Liver (tissue), 9 donors: Measurements from ENCODE around the gene CACNA1A. TPM values are rescaled to one million over a fixed set of nuclear protein-coding genes. Genes with fewer than 3 reads are reported as not detected.

Source experiments
- DNase-seq: peaks from one replicate; pipeline ENCODE4 v3.0.0-alpha.2; 2017; ENCODE audit warnings: low spot score
- H3K27ac ChIP-seq, 2 donors: one replicate each; pipeline ENCODE4 v1.7.0; 2013; ENCODE audit warnings: inconsistent platforms in 2 of 2, low read length in 2 of 2, control low read depth in 1 of 2, low read depth in 1 of 2, mild to moderate bottlenecking in 1 of 2
- H3K27me3 ChIP-seq, 4 donors: one replicate each; pipeline versions ENCODE4 v1.6.1 to v1.7.0; 2013; ENCODE audit warnings: low read length in 3 of 4, inconsistent platforms in 1 of 4, mild to moderate bottlenecking in 1 of 4, moderate library complexity in 1 of 4; ENCODE audit not compliant: control insufficient read depth in 4 of 4, insufficient read depth in 4 of 4
- H3K36me3 ChIP-seq, 4 donors: one replicate each; pipeline versions ENCODE4 v1.6.1 to v1.7.0; 2013; ENCODE audit warnings: low read length in 3 of 4, mild to moderate bottlenecking in 3 of 4, low read depth in 1 of 4, moderate library complexity in 1 of 4; ENCODE audit not compliant: control insufficient read depth in 4 of 4, insufficient read depth in 3 of 4
- H3K4me1 ChIP-seq, 4 donors: one replicate each; pipeline versions ENCODE4 v1.6.1 to v1.7.0; 2013; ENCODE audit warnings: low read length in 3 of 4, mild to moderate bottlenecking in 3 of 4, moderate library complexity in 1 of 4; ENCODE audit not compliant: control insufficient read depth in 4 of 4, insufficient read depth in 4 of 4
- H3K4me3 ChIP-seq, 3 donors: one replicate each; pipeline versions ENCODE4 v1.6.1 to v1.7.0; 2013; ENCODE audit warnings: low read length in 3 of 3, control low read depth in 1 of 3, low read depth in 1 of 3, mild to moderate bottlenecking in 1 of 3
- H3K9ac ChIP-seq, 2 donors: one replicate each; pipeline ENCODE4 v1.7.0; 2013; ENCODE audit warnings: low read length in 2 of 2, mild to moderate bottlenecking in 2 of 2, moderate library complexity in 2 of 2, control low read depth in 1 of 2, low read depth in 1 of 2
- H3K9me3 ChIP-seq, 4 donors: one replicate each; pipeline versions ENCODE4 v1.6.1 to v1.7.0; 2013; ENCODE audit warnings: low read length in 3 of 4; ENCODE audit not compliant: control insufficient read depth in 4 of 4
- EGR1 ChIP-seq, 2 donors: IDR thresholded peaks; 2 replicates each; pipeline ENCODE4 v1.6.1; 2016 to 2018; ENCODE audit warnings: antibody characterized with exemption in 2 of 2, low read depth in 2 of 2
- FOXA1 ChIP-seq: IDR thresholded peaks from 2 replicates; pipeline ENCODE4 v1.6.1; 2016; ENCODE audit warnings: antibody characterized with exemption
- FOXA2 ChIP-seq: IDR thresholded peaks from 2 replicates; pipeline ENCODE4 v1.6.1; 2016; ENCODE audit warnings: antibody characterized with exemption
- GABPA ChIP-seq, 2 donors: IDR thresholded peaks in 1 of 2; conservative IDR thresholded peaks in 1 of 2; 2 replicates each; pipeline ENCODE4 v1.6.1; 2016; ENCODE audit warnings: antibody characterized with exemption in 2 of 2, mild to moderate bottlenecking in 1 of 2, moderate library complexity in 1 of 2
- HNF4A ChIP-seq, 2 donors: conservative IDR thresholded peaks; 2 replicates each; pipeline ENCODE4 v1.6.1; 2016; ENCODE audit warnings: antibody characterized with exemption in 2 of 2, mild to moderate bottlenecking in 2 of 2
- HNF4G ChIP-seq: IDR thresholded peaks from 2 replicates; pipeline ENCODE4 v1.6.1; 2016; ENCODE audit warnings: antibody characterized with exemption
- JUND ChIP-seq, 2 donors: IDR thresholded peaks; 2 replicates each; pipeline ENCODE4 v1.6.1; 2016; ENCODE audit warnings: antibody characterized with exemption in 2 of 2
- NR2F2 ChIP-seq: IDR thresholded peaks from 2 replicates; pipeline ENCODE4 v1.6.1; 2016; ENCODE audit warnings: antibody characterized with exemption
- RAD21 ChIP-seq, 2 donors: IDR thresholded peaks; 2 replicates each; pipeline ENCODE4 v1.6.1; 2016; ENCODE audit warnings: antibody characterized with exemption in 2 of 2, mild to moderate bottlenecking in 2 of 2
- RXRA ChIP-seq, 2 donors: IDR thresholded peaks; 2 replicates each; pipeline ENCODE4 v1.6.1; 2017 to 2018; ENCODE audit warnings: antibody characterized with exemption in 2 of 2, mild to moderate bottlenecking in 1 of 2
- SP1 ChIP-seq: IDR thresholded peaks from 2 replicates; pipeline ENCODE4 v1.6.1; 2018; ENCODE audit warnings: antibody characterized with exemption, mild to moderate bottlenecking
- TAF1 ChIP-seq: conservative IDR thresholded peaks from 2 replicates; pipeline ENCODE4 v1.6.1; 2016; ENCODE audit warnings: antibody characterized with exemption, mild to moderate bottlenecking
- YY1 ChIP-seq: IDR thresholded peaks from 2 replicates; pipeline ENCODE4 v1.6.1; 2016; ENCODE audit warnings: antibody characterized with exemption, mild to moderate bottlenecking
- WGBS: extraction: QIAGEN DNeasy Blood & Tissue Kit; methylation state at CpG from one replicate; pipeline ENCODE4 v1.1.7; 2013; 5-methylcytosine and 5-hydroxymethylcytosine counted together
- polyA plus RNA-seq, 2 donors: library from polyadenylated mRNA; stranded (reverse) in 1 of 2; unstranded in 1 of 2; fragments of 200-250 nt in 1 of 2; fragments of >200 nt in 1 of 2; fragmentation: Nextera tagmentation in 1 of 2; extraction: Ambion mirVana in 1 of 2; gene quantifications; one replicate each; pipeline versions ENCODE4 v1.2.1 to v1.2.3, GENCODE V29; 2013 to 2015
- total RNA-seq, 2 donors: library from RNA; depleted of rRNA; stranded (reverse); fragments of >200 nt; gene quantifications; one replicate each; pipeline ENCODE4 v1.2.3, GENCODE V29; 2014
- TF ChIP-seq, protein P1 (sequence below): IDR thresholded peaks from 2 replicates; pipeline ENCODE4 v1.6.1; 2016; ENCODE audit warnings: antibody characterized with exemption
- TF ChIP-seq, protein P2 (sequence below): IDR thresholded peaks from 2 replicates; pipeline ENCODE4 v1.6.1; 2016; ENCODE audit warnings: antibody characterized with exemption
- TF ChIP-seq, protein P3 (sequence below): IDR thresholded peaks from 2 replicates; pipeline ENCODE4 v1.6.1; 2016; ENCODE audit warnings: antibody characterized with exemption
- TF ChIP-seq, protein P4 (sequence below): fragments of 150-350 bp; IDR thresholded peaks from 2 replicates; pipeline ENCODE4 v1.5.1; 2017; ENCODE audit warnings: improper control_type of control experiment, low read depth, low read length; ENCODE audit not compliant: missing input control
- TF ChIP-seq, protein P5 (sequence below): IDR thresholded peaks from 2 replicates; pipeline ENCODE4 v1.6.1; 2016; ENCODE audit warnings: antibody characterized with exemption, mild to moderate bottlenecking
- donor health status: healthy.
- donor health status: healthy.
- donor health status: healthy.
- donor health status: healthy.
- donor health status: healthy.

CACNA1A gene
- total and polyA plus RNA-seq, 4 donors: 0.09 to 0.17 (median 0.17) TPM; not detected in 1

DNA sequence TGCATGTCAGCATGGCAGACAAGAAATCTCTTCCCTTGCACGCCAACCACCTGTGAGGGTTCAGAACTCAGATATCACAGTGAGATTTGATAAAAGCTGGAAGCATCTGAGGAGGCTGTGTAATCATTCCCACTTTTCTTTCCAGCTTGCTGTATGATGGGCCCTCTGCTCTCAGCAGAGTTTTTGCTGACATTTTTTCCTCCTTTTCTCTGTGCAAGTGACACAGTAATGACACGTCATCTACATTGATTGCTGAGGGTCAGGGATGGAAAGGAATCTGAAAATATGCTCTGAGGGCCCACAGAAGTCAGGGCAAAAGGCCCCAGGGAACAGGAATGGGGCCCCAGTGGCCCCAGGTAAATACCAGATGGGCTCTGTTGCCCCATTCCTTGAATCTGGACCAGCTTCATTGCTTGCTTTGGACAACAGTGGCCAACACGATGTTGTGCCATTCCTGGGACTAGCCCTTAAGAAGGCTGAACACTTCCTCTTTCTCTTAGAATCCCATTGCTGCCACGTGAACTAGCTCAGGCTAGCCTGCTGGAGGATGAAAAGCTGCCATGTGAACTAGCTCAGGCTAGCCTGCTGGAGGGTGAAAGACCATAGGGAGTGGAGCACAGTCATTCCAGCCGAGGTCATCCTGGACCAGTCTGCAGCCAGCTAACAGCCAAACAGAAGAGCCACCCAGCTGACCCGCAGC, 68.2 kb downstream of the CACNA1A start:
- H3K4me3 ChIP-seq: no peak overlapping the region
- 69% methylated on average over 6 of the region's 6 CpGs for WGBS
- H3K9ac ChIP-seq: no peak overlapping the region
- no peaks in the 10 kb centered on the region for H3K4me1 ChIP-seq
- no peaks in the 10 kb centered on the region for H3K9me3 ChIP-seq
- no peak overlapping the region for H3K27ac ChIP-seq
- no peak for DNase-seq
- TF ChIP-seq FOXA1 (no peak), EGR1 (IDR thresholded peaks at IDR 0.05; ENCODE audit: low read depth in 2 of 2) (no peak), RAD21 (IDR thresholded peaks at IDR 0.05) (no peak), FOXA2 (no peak), TAF1 (no peak), SP1 (no peak), JUND (IDR thresholded peaks at IDR 0.05) (no peak), NR2F2 (no peak), GABPA (IDR thresholded peaks at IDR 0.05 in 1 of 2, conservative IDR thresholded peaks at IDR 0.05 in 1 of 2) (no peak), YY1 (no peak), HNF4G (no peak), RXRA (IDR thresholded peaks at IDR 0.05) (no peak), HNF4A (conservative IDR thresholded peaks at IDR 0.05) (no peak)
- TF ChIP-seq, protein P1, sequence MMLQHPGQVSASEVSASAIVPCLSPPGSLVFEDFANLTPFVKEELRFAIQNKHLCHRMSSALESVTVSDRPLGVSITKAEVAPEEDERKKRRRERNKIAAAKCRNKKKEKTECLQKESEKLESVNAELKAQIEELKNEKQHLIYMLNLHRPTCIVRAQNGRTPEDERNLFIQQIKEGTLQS: no peak
- TF ChIP-seq, protein P2, sequence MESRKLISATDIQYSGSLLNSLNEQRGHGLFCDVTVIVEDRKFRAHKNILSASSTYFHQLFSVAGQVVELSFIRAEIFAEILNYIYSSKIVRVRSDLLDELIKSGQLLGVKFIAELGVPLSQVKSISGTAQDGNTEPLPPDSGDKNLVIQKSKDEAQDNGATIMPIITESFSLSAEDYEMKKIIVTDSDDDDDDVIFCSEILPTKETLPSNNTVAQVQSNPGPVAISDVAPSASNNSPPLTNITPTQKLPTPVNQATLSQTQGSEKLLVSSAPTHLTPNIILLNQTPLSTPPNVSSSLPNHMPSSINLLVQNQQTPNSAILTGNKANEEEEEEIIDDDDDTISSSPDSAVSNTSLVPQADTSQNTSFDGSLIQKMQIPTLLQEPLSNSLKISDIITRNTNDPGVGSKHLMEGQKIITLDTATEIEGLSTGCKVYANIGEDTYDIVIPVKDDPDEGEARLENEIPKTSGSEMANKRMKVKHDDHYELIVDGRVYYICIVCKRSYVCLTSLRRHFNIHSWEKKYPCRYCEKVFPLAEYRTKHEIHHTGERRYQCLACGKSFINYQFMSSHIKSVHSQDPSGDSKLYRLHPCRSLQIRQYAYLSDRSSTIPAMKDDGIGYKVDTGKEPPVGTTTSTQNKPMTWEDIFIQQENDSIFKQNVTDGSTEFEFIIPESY: no peak
- TF ChIP-seq, protein P3, sequence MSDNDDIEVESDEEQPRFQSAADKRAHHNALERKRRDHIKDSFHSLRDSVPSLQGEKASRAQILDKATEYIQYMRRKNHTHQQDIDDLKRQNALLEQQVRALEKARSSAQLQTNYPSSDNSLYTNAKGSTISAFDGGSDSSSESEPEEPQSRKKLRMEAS: no peak
- TF ChIP-seq, protein P4, sequence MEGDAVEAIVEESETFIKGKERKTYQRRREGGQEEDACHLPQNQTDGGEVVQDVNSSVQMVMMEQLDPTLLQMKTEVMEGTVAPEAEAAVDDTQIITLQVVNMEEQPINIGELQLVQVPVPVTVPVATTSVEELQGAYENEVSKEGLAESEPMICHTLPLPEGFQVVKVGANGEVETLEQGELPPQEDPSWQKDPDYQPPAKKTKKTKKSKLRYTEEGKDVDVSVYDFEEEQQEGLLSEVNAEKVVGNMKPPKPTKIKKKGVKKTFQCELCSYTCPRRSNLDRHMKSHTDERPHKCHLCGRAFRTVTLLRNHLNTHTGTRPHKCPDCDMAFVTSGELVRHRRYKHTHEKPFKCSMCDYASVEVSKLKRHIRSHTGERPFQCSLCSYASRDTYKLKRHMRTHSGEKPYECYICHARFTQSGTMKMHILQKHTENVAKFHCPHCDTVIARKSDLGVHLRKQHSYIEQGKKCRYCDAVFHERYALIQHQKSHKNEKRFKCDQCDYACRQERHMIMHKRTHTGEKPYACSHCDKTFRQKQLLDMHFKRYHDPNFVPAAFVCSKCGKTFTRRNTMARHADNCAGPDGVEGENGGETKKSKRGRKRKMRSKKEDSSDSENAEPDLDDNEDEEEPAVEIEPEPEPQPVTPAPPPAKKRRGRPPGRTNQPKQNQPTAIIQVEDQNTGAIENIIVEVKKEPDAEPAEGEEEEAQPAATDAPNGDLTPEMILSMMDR: no peak
- TF ChIP-seq, protein P5, sequence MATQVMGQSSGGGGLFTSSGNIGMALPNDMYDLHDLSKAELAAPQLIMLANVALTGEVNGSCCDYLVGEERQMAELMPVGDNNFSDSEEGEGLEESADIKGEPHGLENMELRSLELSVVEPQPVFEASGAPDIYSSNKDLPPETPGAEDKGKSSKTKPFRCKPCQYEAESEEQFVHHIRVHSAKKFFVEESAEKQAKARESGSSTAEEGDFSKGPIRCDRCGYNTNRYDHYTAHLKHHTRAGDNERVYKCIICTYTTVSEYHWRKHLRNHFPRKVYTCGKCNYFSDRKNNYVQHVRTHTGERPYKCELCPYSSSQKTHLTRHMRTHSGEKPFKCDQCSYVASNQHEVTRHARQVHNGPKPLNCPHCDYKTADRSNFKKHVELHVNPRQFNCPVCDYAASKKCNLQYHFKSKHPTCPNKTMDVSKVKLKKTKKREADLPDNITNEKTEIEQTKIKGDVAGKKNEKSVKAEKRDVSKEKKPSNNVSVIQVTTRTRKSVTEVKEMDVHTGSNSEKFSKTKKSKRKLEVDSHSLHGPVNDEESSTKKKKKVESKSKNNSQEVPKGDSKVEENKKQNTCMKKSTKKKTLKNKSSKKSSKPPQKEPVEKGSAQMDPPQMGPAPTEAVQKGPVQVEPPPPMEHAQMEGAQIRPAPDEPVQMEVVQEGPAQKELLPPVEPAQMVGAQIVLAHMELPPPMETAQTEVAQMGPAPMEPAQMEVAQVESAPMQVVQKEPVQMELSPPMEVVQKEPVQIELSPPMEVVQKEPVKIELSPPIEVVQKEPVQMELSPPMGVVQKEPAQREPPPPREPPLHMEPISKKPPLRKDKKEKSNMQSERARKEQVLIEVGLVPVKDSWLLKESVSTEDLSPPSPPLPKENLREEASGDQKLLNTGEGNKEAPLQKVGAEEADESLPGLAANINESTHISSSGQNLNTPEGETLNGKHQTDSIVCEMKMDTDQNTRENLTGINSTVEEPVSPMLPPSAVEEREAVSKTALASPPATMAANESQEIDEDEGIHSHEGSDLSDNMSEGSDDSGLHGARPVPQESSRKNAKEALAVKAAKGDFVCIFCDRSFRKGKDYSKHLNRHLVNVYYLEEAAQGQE: no peak
- no peaks in the 10 kb centered on the region for H3K36me3 ChIP-seq
- H3K27me3 ChIP-seq: peaks cover 0 to 3% (median 0%) of the 10 kb centered on the region in 4 donors
